Cardiac muscle cell (in vitro differentiated cells and primary cell): ENCODE results near the gene PITPNC1. TPM values are rescaled to one million over a fixed set of nuclear protein-coding genes. Genes with fewer than 3 reads are reported as not detected.
"Not testable (repeated sequence)": the region's sequence is repeated elsewhere in the genome, so short reads cannot be mapped to it uniquely, and the experiment has no call there.

Experiments used
- DNase-seq, 2 donors: peaks; one replicate each; pipeline versions ENCODE4 v3.0.0 to v3.0.0-alpha.2; 2010 to 2017; ENCODE audit warnings: low read depth in 1 of 2, low spot score in 1 of 2
- H3K27ac ChIP-seq: fragments of 200-600 bp; sonication (generic); 2 replicates; pipeline ENCODE4 v1.5.1; 2016
- H3K27me3 ChIP-seq: fragments of 200-600 bp; sonication (generic); 2 replicates; pipeline ENCODE4 v1.6.0; 2016; ENCODE audit warnings: control low read depth
- H3K36me3 ChIP-seq: fragments of 200-600 bp; sonication (generic); 2 replicates; pipeline ENCODE4 v1.5.1; 2016; ENCODE audit warnings: control low read depth
- H3K4me1 ChIP-seq: fragments of 200-600 bp; sonication (generic); 2 replicates; pipeline ENCODE4 v1.8.1; 2017; ENCODE audit warnings: low read depth, mild to moderate bottlenecking, mixed run types
- H3K4me3 ChIP-seq: fragments of 200-600 bp; sonication (generic); 2 replicates; pipeline ENCODE4 v1.5.1; 2016; ENCODE audit warnings: mild to moderate bottlenecking
- H3K9me3 ChIP-seq: fragments of 200-600 bp; sonication (generic); 2 replicates; pipeline ENCODE4 v1.5.1; 2017; ENCODE audit warnings: low read depth, mild to moderate bottlenecking, control low read depth
- CTCF ChIP-seq: IDR thresholded peaks from 2 replicates; pipeline ENCODE4 v1.5.1; 2012; ENCODE audit warnings: low read depth, mild to moderate bottlenecking, low read length
- polyA plus RNA-seq: library from polyadenylated mRNA; unstranded; fragments of >200 nt; fragmentation: Nextera tagmentation; extraction: Ambion mirVana; gene quantifications from 2 replicates; pipeline ENCODE4 v1.2.1, GENCODE V29; 2016
- total RNA-seq: library from RNA; depleted of rRNA; stranded (reverse); fragments of >200 nt; gene quantifications from 2 replicates; pipeline ENCODE4 v1.2.3, GENCODE V29; 2016

Gene PITPNC1
- total and polyA plus RNA-seq, 2 experiments from 2014 or later = 4.8 to 5.7 TPM

- Histone ChIP-seq H3K4me1 (no peaks in the 10 kb centered on the region), H3K36me3 (peaks cover 77% of the 10 kb centered on the region), H3K27me3 (no peaks in the 10 kb centered on the region), H3K9me3 (no peaks in the 10 kb centered on the region), H3K4me3 (no peak overlapping the region), H3K27ac (no peak overlapping the region)
- DNase-seq = no peak
- TF ChIP-seq CTCF = no peak
Measured at GRCh38 chr17:67725373-67725791, 348.3 kb downstream of the PITPNC1 start.

DNA sequence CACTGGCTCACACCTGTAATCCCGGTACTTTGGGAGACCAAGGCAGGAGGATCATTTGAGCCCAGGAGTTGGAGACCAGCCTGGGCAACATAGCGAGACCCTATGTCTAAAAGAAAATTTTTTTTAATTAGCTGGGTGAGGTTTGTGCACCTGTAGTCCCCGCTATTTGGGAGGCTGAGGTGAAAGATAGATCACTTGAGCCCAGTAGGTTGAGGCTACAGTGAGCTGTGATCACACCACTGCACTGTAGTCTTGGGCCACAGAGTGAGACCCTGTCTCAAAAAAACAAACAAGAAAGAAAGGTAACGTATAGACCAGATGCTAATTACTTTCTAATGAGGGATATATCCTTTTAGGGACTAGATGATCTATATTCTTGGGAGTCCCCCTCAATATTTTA, 348.7 kb downstream of the PITPNC1 start:
- Histone ChIP-seq H3K27ac (no peak overlapping the region), H3K4me3 (no peak overlapping the region), H3K27me3 (no peaks in the 10 kb centered on the region), H3K9me3 (no peaks in the 10 kb centered on the region), H3K4me1 (no peaks in the 10 kb centered on the region), H3K36me3 (peaks cover 76% of the 10 kb centered on the region)
- TF ChIP-seq CTCF = no peak
- DNase-seq = no peak

DNA sequence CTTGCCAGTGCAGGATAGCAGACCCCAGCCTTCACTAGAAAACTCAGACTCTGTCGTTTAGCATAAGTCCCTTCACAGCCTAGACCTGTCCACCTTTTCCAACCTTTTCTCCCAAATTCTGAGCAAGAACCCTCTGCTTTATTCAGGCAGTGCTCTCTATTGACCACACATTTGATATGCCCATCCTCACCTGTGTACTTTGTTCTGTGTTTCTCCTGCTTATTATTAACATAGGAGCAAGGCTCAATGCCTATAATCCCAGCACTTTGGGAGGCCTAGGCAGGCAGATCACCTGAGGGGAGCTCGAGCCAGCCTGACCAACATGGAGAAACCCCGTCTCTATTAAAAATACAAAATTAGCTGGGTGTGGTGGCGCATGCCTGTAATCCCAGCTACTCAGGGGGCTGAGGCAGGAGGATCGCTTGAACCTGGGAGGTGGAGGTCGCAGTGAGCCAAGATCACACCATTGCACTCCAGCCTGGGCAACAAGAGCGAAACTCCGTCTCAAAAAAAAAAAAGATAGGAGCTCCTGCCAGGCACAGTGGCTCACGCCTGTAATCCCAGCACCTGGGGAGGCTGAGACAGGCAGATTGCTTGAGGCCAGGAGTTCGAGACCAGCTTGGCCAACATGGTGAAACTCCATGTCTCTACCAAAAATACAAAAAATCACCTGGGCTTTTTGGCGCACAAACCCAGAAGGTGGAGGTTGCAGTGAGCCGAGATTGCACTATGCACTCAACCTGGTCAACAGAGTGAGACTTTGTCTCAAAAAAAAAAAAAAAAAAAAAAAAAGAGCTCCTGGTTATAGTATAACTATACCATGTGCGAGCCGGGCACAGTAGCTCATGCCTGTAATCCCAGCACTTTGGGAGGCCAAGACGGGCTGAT, 350.3 kb downstream of the PITPNC1 start:
- not testable (repeated sequence) for DNase-seq, H3K27ac ChIP-seq

DNA sequence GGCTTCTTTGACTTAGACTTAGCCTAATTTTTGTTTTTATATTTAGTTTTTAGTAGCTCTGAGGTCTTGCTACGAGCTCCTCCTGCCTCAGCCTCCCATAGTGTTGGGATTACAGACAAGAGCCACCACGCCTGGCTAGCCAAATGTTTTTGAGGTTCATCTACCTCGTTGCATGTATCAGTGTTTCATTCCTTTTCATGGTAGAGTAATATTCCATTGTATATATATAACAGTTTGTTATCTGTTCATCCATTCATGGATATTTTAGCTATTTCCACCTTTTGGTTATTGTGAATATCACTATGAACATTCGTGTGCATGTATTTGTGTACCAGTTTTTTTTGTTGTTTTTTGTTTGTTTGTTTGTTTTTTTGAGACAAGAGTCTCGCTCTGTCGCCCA, 352.8 kb downstream of the PITPNC1 start:
- H3K36me3 ChIP-seq = peaks cover 60% of the 10 kb centered on the region

More for the DNA sequence above, 350.3 kb downstream of the PITPNC1 start:
- not testable (repeated sequence) for H3K9me3 ChIP-seq, H3K27me3 ChIP-seq, H3K4me1 ChIP-seq, H3K4me3 ChIP-seq
- peaks cover 67% of the 10 kb centered on the region for H3K36me3 ChIP-seq

GRCh38 chr17:67730731-67731130, 353.6 kb downstream of the PITPNC1 start:
- no peak for TF ChIP-seq CTCF
- H3K36me3 ChIP-seq = peaks cover 60% of the 10 kb centered on the region
- no peaks in the 10 kb centered on the region for H3K27me3 ChIP-seq
- no peak for DNase-seq
- no peaks in the 10 kb centered on the region for H3K4me1 ChIP-seq
- H3K27ac ChIP-seq = no peak overlapping the region
- H3K4me3 ChIP-seq = no peak overlapping the region
- no peaks in the 10 kb centered on the region for H3K9me3 ChIP-seq

More for the DNA sequence above, 352.8 kb downstream of the PITPNC1 start:
- no peak overlapping the region for H3K4me3 ChIP-seq
- no peak for DNase-seq
- no peak overlapping the region for H3K27ac ChIP-seq
- no peaks in the 10 kb centered on the region for H3K9me3 ChIP-seq
- no peak for TF ChIP-seq CTCF
- no peaks in the 10 kb centered on the region for H3K27me3 ChIP-seq
- no peaks in the 10 kb centered on the region for H3K4me1 ChIP-seq

GRCh38 chr17:67733449-67733848, 356.4 kb downstream of the PITPNC1 start:
- Histone ChIP-seq H3K36me3 (peaks cover 72% of the 10 kb centered on the region), H3K4me3 (no peak overlapping the region), H3K27me3 (no peaks in the 10 kb centered on the region)

More at GRCh38 chr17:67733449-67733848, 356.4 kb downstream of the PITPNC1 start:
- Histone ChIP-seq H3K9me3 (no peaks in the 10 kb centered on the region), H3K4me1 (no peaks in the 10 kb centered on the region), H3K27ac (no peak overlapping the region)
- TF ChIP-seq CTCF = no peak
- no peak for DNase-seq
